SK-N-SH (cell line): Measurements from ENCODE around the gene TASP1. TPM values are rescaled to one million over a fixed set of nuclear protein-coding genes. Genes with fewer than 3 reads are reported as not detected.
"Not testable (repeated sequence)": the region's sequence is repeated elsewhere in the genome, so short reads cannot be mapped to it uniquely, and the experiment has no call there.

Experiments used
- CTCF ChIA-PET: fragments of 300-600, 350-600 bp; formaldehyde crosslinking; extraction: SDS; loops from one replicate; lab custom pipeline; 2021; lab: Yijun Ruan, JAX
- POLR2A ChIA-PET: fragments of 350-600 bp; sonication (Branson Sonifier 250); formaldehyde crosslinking; extraction: SDS; loops from one replicate; lab custom pipeline; 2020; ENCODE audit warnings: antibody characterized with exemption, inconsistent platforms; lab: Yijun Ruan, JAX
- DNase-seq: peaks from one replicate; pipeline ENCODE4 v3.0.0; 2012
- H2AFZ ChIP-seq: fragments of 200-600 bp; sonication (generic); 2 replicates; pipeline ENCODE4 v1.8.1; 2016; ENCODE audit warnings: antibody characterized with exemption, mild to moderate bottlenecking, low read depth
- H3F3A ChIP-seq: fragments of 200-600 bp; sonication (generic); replicated peaks from 2 replicates; pipeline ENCODE3; 2016; ENCODE audit warnings: antibody characterized with exemption, mild to moderate bottlenecking; ENCODE audit not compliant: insufficient read depth
- H3K27ac ChIP-seq, 2 experiments: fragments of 200-500 bp in 1 of 2; fragments of 200-600 bp in 1 of 2; sonication (Bioruptor generic) in 1 of 2; sonication (generic), shearing (Covaris generic) in 1 of 2; 2 replicates each; pipeline versions ENCODE4 v1.5.1 to v1.6.1; 2014 to 2016; ENCODE audit warnings: low read depth in 2 of 2, inconsistent platforms in 1 of 2, low read length in 1 of 2, mild to moderate bottlenecking in 1 of 2, mixed read lengths in 1 of 2
- H3K27me3 ChIP-seq: fragments of 200-600 bp; sonication (generic), shearing (Covaris generic); 2 replicates; pipeline ENCODE4 v1.6.1; 2016; ENCODE audit warnings: mixed run types; ENCODE audit not compliant: insufficient read depth
- H3K36me3 ChIP-seq, 2 experiments: fragments of 200-500 bp in 1 of 2; fragments of 200-600 bp in 1 of 2; sonication (Bioruptor generic) in 1 of 2; sonication (generic) in 1 of 2; replicated peaks in 1 of 2; 2 replicates each; pipeline versions ENCODE3 to v1.5.1; 2014 to 2016; ENCODE audit warnings: low read length in 1 of 2, mild to moderate bottlenecking in 1 of 2; ENCODE audit not compliant: insufficient read depth in 2 of 2, control insufficient read depth in 1 of 2
- H3K4me1 ChIP-seq, 2 experiments: fragments of 200-500 bp in 1 of 2; fragments of 200-600 bp in 1 of 2; sonication (Bioruptor generic) in 1 of 2; sonication (generic), shearing (Covaris generic) in 1 of 2; 2 replicates each; pipeline versions ENCODE4 v1.5.1 to v1.6.1; 2014 to 2016; ENCODE audit warnings: low read depth in 1 of 2, low read length in 1 of 2, mixed run types in 1 of 2; ENCODE audit not compliant: insufficient read depth in 2 of 2, control insufficient read depth in 1 of 2
- H3K4me2 ChIP-seq: fragments of 200-600 bp; sonication (generic), shearing (Covaris generic); 2 replicates; pipeline ENCODE4 v1.6.1; 2017; ENCODE audit warnings: mixed run types
- H3K4me3 ChIP-seq, 2 experiments: fragments of 200-500 bp in 1 of 2; fragments of 200-600 bp in 1 of 2; sonication (Bioruptor generic) in 1 of 2; sonication (generic), shearing (Covaris generic) in 1 of 2; 2 replicates each; pipeline versions ENCODE4 v1.5.1 to v1.8.1; 2014 to 2016; ENCODE audit warnings: low read depth in 2 of 2, inconsistent platforms in 1 of 2, low read length in 1 of 2, mild to moderate bottlenecking in 1 of 2, mixed read lengths in 1 of 2, moderate library complexity in 1 of 2
- H3K79me2 ChIP-seq: fragments of 200-600 bp; sonication (generic); 2 replicates; pipeline ENCODE4 v1.8.1; 2017; ENCODE audit warnings: mild to moderate bottlenecking; ENCODE audit not compliant: insufficient read depth
- H3K9ac ChIP-seq: fragments of 200-600 bp; sonication (generic); 2 replicates; pipeline ENCODE4 v1.6.1; 2017; ENCODE audit warnings: mixed run types
- H3K9me2 ChIP-seq: fragments of 200-600 bp; sonication (generic); 2 replicates; pipeline ENCODE4 v1.6.1; 2017; ENCODE audit warnings: mixed run types
- H3K9me3 ChIP-seq: fragments of 200-600 bp; sonication (generic); 2 replicates; pipeline ENCODE4 v1.6.1; 2017; ENCODE audit warnings: mixed run types, mild to moderate bottlenecking, moderate library complexity
- H4K20me1 ChIP-seq: fragments of 200-600 bp; sonication (generic); 2 replicates; pipeline ENCODE4 v1.6.1; 2017; ENCODE audit warnings: mild to moderate bottlenecking, mixed run types; ENCODE audit not compliant: insufficient read depth
- CHD2 ChIP-seq: fragments of 150-350 bp; IDR thresholded peaks from 2 replicates; pipeline ENCODE4 v1.6.1; 2018; ENCODE audit warnings: low read length; ENCODE audit not compliant: partially characterized antibody
- EZH2phosphoT487 ChIP-seq: fragments of 200-600 bp; sonication (generic); IDR thresholded peaks from 2 replicates; pipeline ENCODE4 v1.6.1; 2017; ENCODE audit warnings: low read depth, mixed run types, mild to moderate bottlenecking, antibody characterized with exemption, moderate library complexity, borderline replicate concordance
- JUND ChIP-seq: IDR thresholded peaks from 2 replicates; pipeline ENCODE4 v1.4.0; 2012
- MEF2A ChIP-seq: IDR thresholded peaks from 2 replicates; pipeline ENCODE4 v1.4.0; 2012; ENCODE audit warnings: low read depth, borderline replicate concordance
- NFIC ChIP-seq: IDR thresholded peaks from 2 replicates; pipeline ENCODE4 v1.4.0; 2012; ENCODE audit warnings: borderline replicate concordance
- NRF1 ChIP-seq: IDR thresholded peaks from 2 replicates; pipeline ENCODE4 v1.6.1; 2012; ENCODE audit warnings: low read depth, mild to moderate bottlenecking, low read length
- POLR2AphosphoS5 ChIP-seq: IDR thresholded peaks from 2 replicates; pipeline ENCODE4 v1.6.1; 2012; ENCODE audit warnings: low read depth, low read length
- RXRA ChIP-seq: IDR thresholded peaks from 2 replicates; pipeline ENCODE4 v1.4.0; 2012; ENCODE audit warnings: low read depth, mild to moderate bottlenecking, borderline replicate concordance
- SMC3 ChIP-seq: IDR thresholded peaks from 2 replicates; pipeline ENCODE4 v1.6.1; 2012; ENCODE audit warnings: low read depth, low read length, improper control_type of control experiment
- TCF12 ChIP-seq: IDR thresholded peaks from 2 replicates; pipeline ENCODE4 v1.4.0; 2012
- YY1 ChIP-seq: IDR thresholded peaks from 2 replicates; pipeline ENCODE4 v1.4.0; 2012; ENCODE audit warnings: low read depth, mild to moderate bottlenecking
- WGBS: methylation state at CpG from one replicate; pipeline ENCODE4 v1.1.6; 2017; ENCODE audit warnings: low lambda C conversion rate; 5-methylcytosine and 5-hydroxymethylcytosine counted together
- polyA plus RNA-seq, 3 experiments: library from polyadenylated mRNA; depleted of rRNA; stranded (reverse); fragments of >200 nt; gene quantifications; 2 replicates each; pipeline ENCODE4 v1.2.3, GENCODE V29; 2012
- TF ChIP-seq, protein P1 (sequence below): IDR thresholded peaks from 2 replicates; pipeline ENCODE4 v1.4.0; 2012; ENCODE audit warnings: low read depth, borderline replicate concordance
- TF ChIP-seq, protein P2 (sequence below): IDR thresholded peaks from 2 replicates; pipeline ENCODE4; 2012
- TF ChIP-seq, protein P3 (sequence below): IDR thresholded peaks from 2 replicates; pipeline ENCODE4 v1.4.0; 2012; ENCODE audit warnings: low read depth

The TASP1 gene
- polyA plus RNA-seq, 1 of the 3 experiments (the other 2 are of a cell fraction) = 5.9 TPM

DNA sequence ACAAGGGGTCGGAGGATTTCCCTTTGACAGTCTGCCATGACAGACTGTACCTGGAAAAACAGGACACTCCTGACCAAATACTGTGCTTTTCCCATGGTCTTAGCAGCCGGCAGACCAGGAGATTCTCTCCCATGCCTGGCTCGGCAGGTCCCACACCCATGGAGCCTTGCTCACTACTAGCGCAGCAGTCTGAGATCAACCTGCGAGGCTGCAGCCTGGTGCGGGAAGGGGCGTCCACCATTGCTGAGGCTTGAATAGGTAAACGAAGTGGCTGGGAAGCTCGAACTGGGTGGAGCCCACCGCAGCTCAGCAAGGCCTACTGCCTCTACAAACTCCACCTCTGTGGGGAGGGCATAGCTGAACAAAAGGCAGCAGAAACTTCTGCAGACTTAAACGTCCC, 45.3 kb downstream of the TASP1 start:
- H2AFZ ChIP-seq, DNase-seq, H3K9ac ChIP-seq, POLR2A ChIA-PET, H3K9me2 ChIP-seq, H3K4me3 ChIP-seq, H3F3A ChIP-seq, H3K27me3 ChIP-seq, H3K36me3 ChIP-seq, H3K4me2 ChIP-seq, H3K27ac ChIP-seq, H4K20me1 ChIP-seq, CTCF ChIA-PET, H3K4me1 ChIP-seq, H3K9me3 ChIP-seq: not testable (repeated sequence)
- peaks cover 11% of the 10 kb centered on the region; the same call in 1 of the 2 replicates for H3K79me2 ChIP-seq
- WGBS = 75% methylated on average over 2 of the region's 11 CpGs

DNA sequence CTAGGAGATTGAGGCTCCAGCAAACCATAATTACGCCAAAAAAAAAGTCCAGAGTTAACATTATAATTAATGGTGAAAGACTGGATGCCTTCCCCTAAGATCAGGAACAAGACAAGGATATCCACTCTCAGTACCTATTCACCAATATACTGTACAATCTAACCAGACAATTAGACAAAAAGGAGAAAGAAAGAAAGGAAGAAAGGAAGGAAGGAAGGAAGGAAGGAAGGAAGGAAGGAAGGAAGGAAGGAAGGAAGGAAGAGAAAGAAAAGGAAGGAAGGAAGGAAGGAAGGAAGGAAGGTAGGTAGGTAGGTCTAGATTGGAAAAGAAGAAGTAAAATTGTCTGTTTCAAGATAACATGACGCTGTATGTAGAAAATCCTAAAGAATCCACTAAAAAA, 50.7 kb downstream of the TASP1 start:
- Histone ChIP-seq H4K20me1 (no peaks in the 10 kb centered on the region), H3K27ac (no peak overlapping the region), H3K4me3 (no peak overlapping the region), H3K79me2 (no peaks in the 10 kb centered on the region), H3K36me3 (peaks cover 17 to 23% of the 10 kb centered on the region in 2 experiments), H3K4me1 (no peaks in the 10 kb centered on the region; a peak in 1 of 4 replicates), H3K9me3 (no peaks in the 10 kb centered on the region), H3K27me3 (no peaks in the 10 kb centered on the region), H3K4me2 (no peak overlapping the region), H3K9me2 (no peaks in the 10 kb centered on the region), H3K9ac (no peak overlapping the region), H2AFZ (no peak overlapping the region), H3F3A (no peaks in the 10 kb centered on the region)
- CTCF ChIA-PET = interaction anchor here (1.1 kb wide), 1 partner anchor 24 kb away, joined by 4 read pairs; no protein-coding TSS in a partner anchor
- no peak for TF ChIP-seq RXRA
- POLR2A ChIA-PET = no interaction called here
- DNase-seq = no peak
- WGBS = 96% methylated on average over 2 of the region's 2 CpGs

DNA sequence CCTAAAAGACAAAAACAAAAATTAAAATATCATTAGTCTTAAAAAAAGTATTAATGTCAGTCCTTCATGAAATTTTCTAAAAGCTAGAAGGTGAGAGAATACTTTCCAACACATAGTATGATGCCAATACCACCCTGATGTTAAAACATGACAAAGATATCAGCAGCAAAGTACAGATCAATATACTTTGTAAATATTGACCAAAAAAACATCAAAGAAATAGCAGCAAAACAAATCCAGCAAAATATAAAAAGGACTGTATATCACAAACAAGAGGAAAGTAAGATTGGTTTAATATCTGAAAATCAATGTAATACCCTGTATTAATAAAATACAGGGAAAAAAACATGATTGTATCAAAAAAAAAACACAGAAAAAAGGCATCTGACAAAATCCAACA, 51.4 kb downstream of the TASP1 start:
- Histone ChIP-seq H3K9me2 (no peaks in the 10 kb centered on the region), H3F3A (no peaks in the 10 kb centered on the region), H3K9me3 (no peaks in the 10 kb centered on the region), H3K4me2 (no peak overlapping the region), H3K4me3 (no peak overlapping the region), H2AFZ (no peak overlapping the region), H3K4me1 (no peaks in the 10 kb centered on the region; a peak in 1 of 4 replicates), H3K27me3 (no peaks in the 10 kb centered on the region), H3K79me2 (no peaks in the 10 kb centered on the region), H3K36me3 (peaks cover 17 to 23% of the 10 kb centered on the region in 2 experiments), H3K27ac (no peak overlapping the region), H4K20me1 (no peaks in the 10 kb centered on the region), H3K9ac (no peak overlapping the region)
- no peak for TF ChIP-seq MEF2A
- TF ChIP-seq YY1 = no peak
- TF ChIP-seq JUND = no peak
- no peak for TF ChIP-seq EZH2phosphoT487
- TF ChIP-seq CHD2 = no peak
- no peak for TF ChIP-seq TCF12
- TF ChIP-seq, protein P1, sequence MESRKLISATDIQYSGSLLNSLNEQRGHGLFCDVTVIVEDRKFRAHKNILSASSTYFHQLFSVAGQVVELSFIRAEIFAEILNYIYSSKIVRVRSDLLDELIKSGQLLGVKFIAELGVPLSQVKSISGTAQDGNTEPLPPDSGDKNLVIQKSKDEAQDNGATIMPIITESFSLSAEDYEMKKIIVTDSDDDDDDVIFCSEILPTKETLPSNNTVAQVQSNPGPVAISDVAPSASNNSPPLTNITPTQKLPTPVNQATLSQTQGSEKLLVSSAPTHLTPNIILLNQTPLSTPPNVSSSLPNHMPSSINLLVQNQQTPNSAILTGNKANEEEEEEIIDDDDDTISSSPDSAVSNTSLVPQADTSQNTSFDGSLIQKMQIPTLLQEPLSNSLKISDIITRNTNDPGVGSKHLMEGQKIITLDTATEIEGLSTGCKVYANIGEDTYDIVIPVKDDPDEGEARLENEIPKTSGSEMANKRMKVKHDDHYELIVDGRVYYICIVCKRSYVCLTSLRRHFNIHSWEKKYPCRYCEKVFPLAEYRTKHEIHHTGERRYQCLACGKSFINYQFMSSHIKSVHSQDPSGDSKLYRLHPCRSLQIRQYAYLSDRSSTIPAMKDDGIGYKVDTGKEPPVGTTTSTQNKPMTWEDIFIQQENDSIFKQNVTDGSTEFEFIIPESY = no peak
- TF ChIP-seq POLR2AphosphoS5 = no peak
- no peak for TF ChIP-seq SMC3
- TF ChIP-seq, protein P2, sequence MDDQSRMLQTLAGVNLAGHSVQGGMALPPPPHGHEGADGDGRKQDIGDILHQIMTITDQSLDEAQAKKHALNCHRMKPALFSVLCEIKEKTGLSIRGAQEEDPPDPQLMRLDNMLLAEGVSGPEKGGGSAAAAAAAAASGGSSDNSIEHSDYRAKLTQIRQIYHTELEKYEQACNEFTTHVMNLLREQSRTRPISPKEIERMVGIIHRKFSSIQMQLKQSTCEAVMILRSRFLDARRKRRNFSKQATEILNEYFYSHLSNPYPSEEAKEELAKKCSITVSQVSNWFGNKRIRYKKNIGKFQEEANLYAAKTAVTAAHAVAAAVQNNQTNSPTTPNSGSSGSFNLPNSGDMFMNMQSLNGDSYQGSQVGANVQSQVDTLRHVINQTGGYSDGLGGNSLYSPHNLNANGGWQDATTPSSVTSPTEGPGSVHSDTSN = no peak
- TF ChIP-seq, protein P3, sequence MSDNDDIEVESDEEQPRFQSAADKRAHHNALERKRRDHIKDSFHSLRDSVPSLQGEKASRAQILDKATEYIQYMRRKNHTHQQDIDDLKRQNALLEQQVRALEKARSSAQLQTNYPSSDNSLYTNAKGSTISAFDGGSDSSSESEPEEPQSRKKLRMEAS = no peak
- no peak for TF ChIP-seq NFIC
- TF ChIP-seq NRF1 = no peak
- ChIA-PET CTCF (no interaction called here), POLR2A (no interaction called here)
- DNase-seq = no peak
